ENCODE results near the gene TMEM108.
"Not testable (repeated sequence)": the region's sequence is repeated elsewhere in the genome, so short reads cannot be mapped to it uniquely, and the experiment has no call there.

The TMEM108 gene

DNA sequence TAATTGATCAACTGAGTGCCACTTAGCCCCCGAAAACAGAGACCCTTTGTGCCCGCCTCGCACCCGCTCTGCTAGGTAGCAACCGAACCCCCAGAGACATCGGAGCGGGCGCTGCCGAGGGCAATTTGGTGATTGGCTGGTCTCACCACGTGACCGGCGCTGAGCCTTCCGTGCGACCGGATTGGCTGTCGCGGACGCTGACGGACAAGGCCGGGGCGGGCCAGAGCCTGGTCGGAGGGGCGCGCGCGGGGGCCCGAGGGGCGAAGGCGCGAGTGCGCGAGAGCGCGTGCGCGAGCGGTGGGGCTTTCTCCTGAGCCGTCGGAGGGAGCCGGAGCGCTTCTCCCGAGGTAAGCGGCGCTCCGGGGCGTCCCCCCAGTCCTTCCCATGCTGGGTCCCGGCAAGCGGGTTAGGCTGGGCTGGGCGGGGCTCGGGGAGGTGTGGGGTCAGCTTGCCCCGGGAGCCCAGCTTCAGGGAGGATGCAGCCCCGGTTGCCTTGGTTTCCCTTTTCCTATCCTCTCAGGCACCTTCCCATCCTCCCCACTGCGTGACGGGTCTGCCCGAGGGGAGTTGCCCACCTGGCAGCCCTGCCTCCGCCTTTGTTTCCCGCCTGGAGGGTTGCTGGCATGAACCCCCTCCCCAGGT lies at the start of gene TMEM108:
Gene TMEM108 (plus strand): TSS at position 303 of the 642 bp plus-strand sequence.
- peak; percentile 79 for DNase-seq

DNA sequence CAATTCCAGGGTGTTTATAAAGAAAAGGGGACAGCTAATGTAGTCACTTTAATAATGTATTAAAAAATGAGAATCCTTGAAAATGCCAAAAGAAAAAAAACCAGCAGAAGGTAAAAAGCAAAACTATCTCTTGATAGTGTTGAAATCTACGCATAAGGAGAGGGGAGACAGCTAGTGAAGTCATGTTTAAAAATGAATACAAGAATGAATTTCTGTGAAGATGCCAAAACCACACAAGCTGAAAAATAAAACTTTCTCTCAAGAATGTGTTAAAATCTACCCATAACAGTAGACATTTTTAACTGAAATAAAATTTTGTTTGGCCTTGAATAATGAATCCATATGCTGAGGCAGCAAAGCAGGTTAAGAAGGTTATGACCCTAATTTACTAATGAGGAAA lies 42.2 kb upstream of the TMEM108 start:
- no peak for DNase-seq

DNA sequence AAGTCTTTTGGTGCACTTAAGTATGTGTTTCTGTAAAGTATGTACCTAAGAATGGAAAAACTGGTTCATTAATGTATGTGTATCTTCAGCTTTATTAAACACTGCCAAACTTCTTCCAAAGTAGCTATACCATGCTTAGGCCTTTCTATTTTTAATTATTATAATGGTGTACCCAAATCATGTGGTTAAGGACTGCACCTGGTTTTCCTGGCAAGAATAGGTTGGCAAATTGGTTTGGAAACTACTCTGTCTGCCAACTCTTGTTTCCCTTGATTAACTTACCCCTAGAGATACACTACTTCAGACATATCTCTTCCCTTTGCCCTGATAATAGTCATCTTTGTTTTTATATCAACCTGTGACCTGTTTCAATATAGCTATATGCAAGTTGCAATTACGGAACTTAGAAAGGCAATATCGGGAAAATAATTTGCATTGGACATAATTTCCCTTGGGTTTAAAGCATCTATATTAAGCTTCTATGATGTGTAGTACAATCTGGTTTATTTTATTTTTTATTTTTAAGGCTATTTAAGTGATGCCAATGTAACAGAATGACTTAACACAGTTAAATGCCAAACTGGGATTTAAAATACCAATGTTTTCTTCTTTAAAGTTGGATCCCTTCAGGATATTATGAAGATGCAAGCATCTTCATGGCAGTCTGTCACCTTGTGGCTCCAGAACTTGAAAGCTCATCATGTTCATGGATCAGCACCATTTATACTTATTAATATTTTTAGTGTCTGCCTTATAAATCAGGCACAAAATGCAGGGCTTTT lies 40.6 kb upstream of the TMEM108 start:
- DNase-seq, result no peak

DNA sequence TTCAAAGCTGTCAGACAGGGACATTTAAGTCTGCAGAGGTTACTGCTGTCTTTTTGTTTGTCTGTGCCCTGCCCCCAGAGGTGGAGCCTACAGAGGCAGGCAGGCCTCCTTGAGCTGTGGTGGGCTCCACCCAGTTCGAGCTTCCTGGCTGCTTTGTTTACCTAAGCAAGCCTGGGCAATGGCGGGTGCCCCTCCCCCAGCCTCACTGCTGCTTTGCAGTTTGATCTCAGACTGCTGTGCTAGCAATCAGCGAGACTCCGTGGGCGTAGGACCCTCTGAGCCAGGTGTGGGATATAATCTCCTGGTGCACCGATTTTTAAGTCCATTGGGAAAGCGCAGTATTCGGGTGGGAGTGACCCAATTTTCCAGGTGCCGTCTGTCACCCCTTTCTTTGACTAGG lies 33.2 kb upstream of the TMEM108 start:
- DNase-seq, result not testable (repeated sequence)

DNA sequence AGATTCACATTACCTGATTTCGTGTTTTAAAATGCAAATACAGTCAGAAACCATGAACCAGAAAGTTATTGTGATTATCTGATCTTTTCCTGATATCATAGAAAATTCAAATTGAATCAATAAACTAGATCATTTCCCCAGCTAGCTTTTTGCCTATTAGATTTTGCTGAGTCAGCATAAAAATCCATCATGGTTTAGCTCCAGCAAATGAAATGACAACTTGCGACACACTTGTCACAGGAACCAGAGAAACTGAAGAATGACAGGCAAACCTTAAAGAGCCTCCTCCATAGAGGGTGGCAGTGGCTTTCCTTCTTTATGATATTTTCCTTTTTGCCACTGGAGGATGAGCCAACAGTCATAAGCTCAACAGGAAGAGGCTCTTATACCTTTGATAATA lies 30.6 kb upstream of the TMEM108 start:
- peak; percentile 2 for DNase-seq

DNA sequence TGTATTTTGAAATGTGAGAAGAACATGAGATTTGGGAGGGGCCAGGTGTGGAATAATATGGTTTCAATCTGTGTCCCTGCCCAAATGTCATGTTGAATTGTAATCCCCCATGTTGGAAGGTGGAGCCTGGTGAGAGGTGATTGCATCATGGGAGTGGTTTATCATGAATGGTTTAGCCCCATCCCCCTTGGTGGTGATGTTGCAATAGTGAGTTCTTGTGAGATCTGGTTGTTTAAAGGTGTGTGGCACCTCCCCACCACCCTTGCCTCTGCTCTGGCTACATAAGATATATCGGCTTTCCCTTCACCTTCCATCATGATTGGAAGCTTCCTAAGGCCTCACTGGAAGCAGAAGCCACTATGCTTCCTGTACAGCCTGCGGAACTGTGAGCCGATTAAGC lies 23.9 kb upstream of the TMEM108 start:
- peak; percentile 16 for DNase-seq

DNA sequence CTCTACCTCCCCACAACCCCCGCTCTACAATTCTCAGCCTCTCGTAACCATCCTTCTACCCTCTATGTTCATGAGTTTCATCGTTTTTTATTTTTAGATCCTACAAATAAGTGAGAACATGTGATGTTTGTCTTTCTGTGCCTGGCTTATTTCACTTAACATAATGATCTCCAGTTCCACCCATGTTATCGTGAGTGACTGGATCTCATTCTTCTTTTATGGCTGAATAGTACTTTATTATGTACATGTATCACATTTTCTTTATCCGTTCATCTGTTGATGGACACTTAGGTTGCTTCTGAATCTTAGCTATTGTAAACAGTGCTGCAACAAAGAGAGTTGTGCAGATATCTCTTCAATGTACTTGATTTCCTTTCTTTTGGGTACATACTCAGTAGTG lies 22.6 kb upstream of the TMEM108 start:
- not testable (repeated sequence) for DNase-seq

DNA sequence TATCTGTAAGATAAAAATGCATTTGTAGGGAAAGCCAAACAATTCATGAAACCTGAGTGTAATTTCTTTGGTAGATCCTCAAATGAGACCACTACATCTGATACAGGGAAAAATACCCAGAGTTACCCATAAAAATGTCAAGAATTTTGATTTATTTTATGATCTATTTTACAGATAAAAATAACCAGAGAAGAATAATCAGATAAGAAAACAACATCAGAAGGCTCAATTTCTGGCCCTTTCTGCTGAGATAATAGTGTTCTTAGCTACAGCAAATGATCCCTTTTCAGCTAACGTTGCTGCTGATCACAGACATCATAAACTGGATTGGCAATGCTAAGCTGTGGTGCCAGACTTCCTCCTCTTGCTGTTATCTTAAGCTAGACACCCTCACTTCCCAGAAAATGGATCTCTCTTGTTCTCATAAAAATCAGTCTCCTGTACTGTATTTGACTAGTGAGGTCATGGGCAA lies 21.3 kb upstream of the TMEM108 start:
- DNase-seq, result peak; percentile 51

DNA sequence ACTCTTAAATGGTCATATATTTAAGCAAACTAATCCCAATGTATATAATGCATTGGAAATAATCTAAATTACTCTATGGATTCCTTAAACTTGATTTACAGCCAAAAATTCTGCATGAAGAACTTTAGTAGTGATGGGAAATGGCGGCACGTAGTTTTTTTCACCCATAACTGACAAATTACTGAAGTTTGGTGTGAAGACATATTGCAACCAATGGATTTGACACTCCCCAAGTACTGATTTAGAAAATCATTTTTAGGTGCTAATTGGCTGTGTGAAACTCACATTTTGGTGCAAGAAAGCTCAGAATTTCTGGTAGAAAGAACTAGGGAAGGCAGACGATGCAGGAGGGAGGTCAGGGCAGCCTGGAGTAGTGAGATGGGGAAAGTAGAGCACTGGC lies 19.3 kb upstream of the TMEM108 start:
- DNase-seq, result no peak

DNA sequence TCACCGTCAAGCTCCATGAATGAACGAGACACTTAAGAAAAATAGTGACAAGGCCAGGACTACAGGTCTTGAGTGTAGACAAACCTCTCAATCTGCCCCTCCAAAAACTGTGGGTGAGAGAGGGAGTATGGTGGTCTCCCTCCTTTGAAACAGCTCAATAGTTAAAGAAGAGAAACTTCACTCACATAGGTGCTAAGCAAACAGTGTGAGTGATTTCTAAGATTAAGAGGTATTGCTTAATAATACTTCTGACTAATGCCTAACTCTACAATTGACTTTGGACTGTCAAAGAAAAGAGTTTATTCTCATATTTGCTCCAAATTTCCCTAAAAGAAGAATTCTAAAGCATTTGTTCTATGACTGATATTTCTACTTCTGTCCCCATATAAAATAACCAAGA lies 17.0 kb upstream of the TMEM108 start:
- no peak for DNase-seq

DNA sequence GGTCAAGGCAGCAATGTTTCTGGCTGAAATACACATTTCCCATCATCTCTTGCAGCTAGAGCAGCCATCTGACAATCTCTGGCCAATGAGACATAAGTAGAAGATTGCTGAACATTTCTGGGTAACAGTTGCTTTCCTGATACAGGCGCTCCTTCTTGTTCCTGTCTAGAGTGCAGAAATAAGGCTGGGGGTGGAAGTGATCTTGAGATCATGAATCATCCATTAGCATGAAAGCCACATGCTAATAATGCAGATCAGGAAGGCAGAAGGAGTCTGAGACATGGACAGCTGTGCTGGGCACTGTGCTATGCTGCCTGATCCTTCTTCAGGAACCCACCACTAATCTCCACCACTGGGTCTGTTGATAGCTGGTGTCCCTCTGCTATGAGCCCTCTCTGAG lies 14.8 kb upstream of the TMEM108 start:
- DNase-seq, result no peak

DNA sequence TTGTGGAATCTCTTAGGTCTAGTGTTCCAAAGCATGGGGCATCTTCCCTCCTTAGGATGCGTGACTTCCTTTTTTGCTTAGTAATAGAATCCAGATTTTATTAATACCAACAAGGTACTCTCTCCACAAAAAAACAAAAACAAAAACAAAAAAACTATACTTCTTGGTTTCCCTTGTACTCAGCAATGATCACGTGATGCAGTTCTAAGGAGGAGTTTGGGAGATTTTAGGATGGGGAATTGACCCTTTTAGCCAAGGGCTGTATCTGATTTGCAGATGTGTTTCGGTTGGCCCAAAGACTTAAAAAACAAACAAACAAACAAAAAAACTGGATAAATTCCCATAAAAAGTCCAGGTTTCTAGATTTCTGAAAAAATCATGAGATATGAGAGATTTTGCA lies 12.6 kb upstream of the TMEM108 start:
- DNase-seq, result no peak

DNA sequence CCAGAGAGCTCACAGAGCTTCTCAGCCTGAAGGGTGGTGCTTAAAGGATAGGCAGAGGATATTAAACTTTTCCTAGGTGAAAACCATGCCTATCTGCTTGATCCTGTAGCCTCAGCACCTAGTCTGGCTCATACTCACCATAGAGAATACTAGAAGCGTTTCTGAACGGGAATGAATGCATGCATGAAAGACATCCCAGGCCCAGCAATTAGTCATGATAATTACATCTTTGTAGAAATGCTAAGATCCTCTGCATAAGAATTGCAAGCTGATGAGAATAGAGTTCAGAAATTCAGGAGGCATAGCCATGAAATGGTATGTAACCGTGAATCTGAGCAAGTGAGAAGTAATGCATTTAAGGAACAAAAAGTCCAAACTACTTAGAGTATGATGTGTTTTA lies 5.9 kb upstream of the TMEM108 start:
- DNase-seq, result no peak

DNA sequence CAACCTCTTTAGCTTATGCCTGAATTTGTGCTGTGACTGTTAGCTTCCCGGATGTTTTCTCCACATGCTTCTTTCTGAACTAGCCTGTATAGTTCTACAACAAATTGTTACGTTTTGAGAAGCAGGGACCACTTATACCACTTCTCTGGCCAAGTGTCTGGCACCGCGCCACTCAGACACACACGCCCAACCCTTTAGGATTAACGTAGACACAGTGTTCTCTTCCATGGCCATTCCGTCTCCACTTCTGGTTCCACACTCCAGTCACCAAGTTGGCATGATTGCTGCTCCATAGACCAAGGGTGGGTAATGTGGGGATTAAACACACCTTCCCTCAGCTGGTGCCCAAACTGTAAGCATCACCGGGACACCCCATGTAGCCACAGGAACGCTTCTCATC lies 755 bp upstream of the TMEM108 start:
- no peak for DNase-seq

DNA sequence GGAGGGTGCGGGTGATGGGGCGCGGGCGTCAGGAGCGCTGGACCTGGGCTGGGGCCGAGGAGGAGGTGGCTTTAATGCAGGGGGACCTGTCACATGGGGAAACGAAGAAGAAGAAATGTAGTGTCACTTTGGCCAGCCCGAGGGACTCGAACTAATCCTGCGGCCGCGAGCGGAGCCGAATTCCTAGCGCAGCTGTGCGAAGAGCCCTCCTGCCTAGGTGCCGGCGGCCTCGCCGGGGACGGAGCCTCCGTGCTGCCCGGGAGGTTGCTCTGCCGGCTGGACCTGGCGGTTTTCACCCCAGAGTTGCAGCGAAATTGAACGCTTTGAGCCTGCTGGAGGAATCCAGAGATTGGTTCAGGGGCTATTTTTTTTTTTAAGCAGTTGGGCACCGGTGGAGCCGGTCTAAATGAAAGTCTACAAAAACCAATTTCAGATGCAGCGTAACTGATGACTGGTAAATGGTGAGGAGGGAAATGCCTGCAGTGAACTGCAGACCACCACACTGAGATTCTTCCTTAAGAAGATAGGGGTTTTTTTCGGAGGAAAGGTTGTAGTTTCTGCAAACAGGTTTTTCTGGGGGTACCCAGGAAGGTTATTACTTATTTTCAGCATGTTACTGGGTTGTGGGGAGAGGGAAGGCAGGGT lies 662 bp downstream of the TMEM108 start:
- DNase-seq, result peak; percentile 32

DNA sequence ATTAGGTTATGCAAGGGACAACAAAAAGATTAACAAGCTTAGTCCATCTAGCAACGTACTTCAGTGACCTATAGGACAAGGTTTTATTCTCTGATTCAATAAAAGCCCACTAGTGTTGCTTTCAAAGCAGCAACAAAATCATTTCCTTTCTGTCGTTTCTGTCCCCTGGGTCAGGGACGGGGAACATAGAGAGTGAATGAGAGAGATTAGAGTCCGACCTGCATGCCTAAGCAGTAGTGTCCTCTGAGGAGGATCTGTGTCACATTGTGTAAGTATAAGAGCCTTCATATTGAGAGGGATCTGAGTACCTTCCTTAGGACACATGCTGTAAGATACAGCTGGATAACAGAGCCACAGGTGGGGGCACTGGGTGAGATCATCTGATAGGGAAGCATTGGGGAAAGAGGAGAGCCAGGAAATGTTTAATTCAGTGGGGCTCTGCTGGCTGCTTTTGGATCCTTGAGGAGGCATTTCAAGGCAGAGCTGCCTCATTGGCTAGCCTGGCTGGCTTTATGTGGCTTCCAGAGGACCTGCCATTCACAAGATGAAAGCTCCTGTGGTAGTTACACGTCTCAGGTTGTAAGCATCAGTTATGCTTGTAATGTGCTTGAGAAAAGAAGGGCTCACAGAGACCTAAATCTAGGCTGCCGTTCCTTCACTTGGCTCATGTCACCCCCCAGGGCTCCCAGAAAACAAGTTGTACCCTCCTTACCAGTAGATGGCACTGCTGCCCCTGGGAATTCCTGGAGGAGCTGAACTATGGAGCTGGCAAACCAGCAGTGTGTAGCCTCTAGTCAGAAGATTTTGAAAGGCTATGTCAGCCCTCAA lies 2.7 kb downstream of the TMEM108 start:
- peak; percentile 81 for DNase-seq

DNA sequence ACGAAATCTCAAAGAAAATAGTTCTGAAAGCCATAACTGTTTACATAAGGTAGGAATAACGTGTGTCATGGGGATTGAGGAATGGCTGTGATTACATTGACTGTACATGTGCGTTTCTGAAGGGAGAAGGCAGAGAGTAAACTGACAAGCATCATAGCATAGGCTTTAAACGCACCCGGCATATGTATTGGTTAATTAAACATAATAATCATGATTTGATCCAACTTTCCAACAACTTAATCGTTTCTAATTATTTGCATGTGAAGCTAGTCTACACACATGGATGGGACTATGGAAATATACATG lies 3.3 kb downstream of the TMEM108 start:
- no peak for DNase-seq

DNA sequence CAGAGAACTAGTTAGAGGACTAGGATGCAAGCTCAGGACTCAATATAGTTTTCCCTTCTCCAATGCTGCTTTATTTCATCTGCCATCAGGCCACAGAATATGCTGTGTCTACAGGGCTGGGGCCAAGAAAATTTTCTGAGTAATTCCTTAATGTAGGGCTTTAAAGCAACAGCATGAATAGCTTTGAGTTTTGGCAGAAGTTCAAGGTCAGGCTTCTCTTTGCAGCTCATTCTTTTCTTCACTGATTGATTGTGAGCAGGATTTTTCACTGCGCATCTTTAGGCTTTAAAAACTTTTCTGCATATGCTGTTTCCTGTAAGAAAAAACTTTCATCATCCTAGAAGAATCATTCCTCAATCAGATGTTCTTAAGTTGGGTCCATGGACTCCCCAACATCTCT lies 4.6 kb downstream of the TMEM108 start:
- DNase-seq, result no peak

DNA sequence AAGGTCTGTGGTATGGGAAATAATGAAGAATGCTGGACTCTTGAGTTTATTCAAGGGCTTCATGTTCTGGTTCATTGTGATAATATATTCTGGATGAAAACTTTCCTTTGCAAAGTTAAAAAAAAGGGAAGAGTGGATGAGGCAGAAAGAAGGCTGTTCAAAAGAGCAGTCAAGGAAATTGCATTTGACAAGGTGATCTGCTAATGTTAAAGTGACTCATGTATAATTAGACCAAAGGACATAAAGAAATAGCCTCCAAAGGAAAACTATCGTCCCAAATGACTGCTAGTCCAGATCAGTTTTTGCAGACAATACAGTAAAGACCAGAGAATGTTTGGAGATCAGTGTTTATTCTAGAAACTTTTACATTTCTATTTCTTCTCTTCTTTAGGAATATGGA lies 9.8 kb downstream of the TMEM108 start:
- DNase-seq, result no peak

DNA sequence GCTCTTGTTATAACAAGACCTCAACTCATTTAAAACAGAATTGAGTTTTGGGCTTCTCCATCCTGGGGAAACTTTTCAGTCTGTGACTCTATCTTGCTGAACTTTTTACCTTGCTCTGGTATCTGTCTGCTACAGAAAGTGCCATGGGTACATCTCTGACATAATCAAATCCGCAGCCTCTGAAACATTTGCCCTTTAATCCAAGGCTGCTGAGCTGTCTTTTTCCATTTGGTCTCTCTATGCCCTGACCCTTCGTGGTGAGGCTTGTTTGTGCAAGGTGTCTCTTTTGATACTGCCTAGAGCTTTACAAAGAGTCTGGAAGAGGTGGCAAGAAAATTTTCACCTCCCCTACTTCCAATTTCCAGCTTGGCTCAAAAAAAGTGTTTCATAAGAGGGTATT lies 11.3 kb downstream of the TMEM108 start:
- no peak for DNase-seq

DNA sequence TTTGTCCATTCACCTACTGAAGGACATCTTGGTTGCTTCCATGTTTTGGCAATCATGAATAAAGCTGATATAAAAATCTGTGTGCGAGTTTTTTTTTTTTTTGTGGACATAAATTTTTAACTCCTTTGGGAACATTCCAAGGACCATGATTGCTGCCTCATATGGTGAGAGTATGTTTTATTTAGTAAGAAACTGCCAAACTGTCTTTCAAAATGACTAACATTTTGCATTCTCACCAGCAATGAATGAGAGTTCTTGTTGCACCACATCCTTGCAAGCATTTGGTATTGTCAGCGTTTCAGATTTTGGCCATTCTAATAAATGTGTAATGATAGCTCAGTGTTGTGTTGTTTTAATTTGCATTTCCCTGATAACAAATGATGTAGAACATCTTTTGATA lies 12.7 kb downstream of the TMEM108 start:
- DNase-seq, result no peak

DNA sequence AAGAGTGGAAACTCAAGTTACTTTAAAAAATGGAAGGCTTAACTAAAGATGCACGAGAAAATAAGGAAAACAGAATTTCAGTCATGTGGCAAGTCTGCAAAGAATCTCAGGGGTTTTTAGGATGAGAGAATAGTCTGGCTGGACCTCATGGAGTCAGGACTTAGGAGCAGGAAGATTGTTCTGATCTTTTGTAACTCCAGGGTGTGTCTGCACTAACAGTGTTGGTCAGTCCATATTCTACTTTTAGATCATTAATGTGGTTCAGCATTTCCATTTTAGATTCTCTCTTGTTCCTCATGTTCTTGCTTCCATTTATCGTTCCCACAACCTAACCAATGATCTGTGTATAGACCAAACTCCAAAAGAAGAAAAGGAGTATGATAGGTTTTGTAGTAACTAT lies 15.3 kb downstream of the TMEM108 start:
- DNase-seq, result no peak

DNA sequence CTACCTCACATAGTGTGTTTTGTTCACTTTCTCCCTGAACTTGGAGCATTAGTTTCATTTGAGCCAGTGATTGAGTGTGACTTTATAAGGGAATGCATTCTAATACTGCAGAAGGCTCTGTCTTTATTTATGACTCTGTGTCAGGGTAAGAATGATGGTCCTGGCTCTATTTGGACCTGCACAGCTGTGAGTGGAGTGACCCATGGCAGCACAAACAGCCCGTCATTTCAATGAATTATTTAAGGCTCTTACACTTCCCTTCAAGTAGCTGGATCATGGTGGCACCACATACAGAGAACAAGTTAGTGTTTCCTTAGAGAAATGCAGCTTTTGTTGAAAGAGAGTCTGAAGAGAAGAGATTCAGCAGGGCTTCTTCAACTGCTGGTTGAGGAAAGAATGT lies 16.4 kb downstream of the TMEM108 start:
- no peak for DNase-seq

Measured in hematopoietic multipotent progenitor cell treated with erythropoietin and hydrocortisone succinate and interleukin-3 and kit ligand, for 4 days (in vitro differentiated cells).